ENCODE measurements around the gene STAT6. TPM values are rescaled to one million over a fixed set of nuclear protein-coding genes. Genes with fewer than 3 reads are reported as not detected.
A peak's percentile ranks its signal among the peaks of the same experiment; 100 is the strongest.

Gene STAT6
- total and polyA plus RNA-seq, 2 donors (not counting 1 experiment from before 2014, with no cell fraction given) = 544 to 736 TPM

GRCh38 chr12:57096748-57097553 is 14.2 kb downstream of the STAT6 start:
- no peak overlapping the region for H3K4me3 ChIP-seq (ENCODE audit: control extremely low read depth in 1 of 5, extremely low read depth in 1 of 5, insufficient read depth in 1 of 5, low read depth in 2 of 5, low read length in 4 of 5)
- H3K4me1 ChIP-seq (ENCODE audit: control insufficient read depth in 2 of 2, insufficient read depth in 2 of 2, low read length in 2 of 2) = peaks cover 19 to 23% of the 10 kb centered on the region in 2 donors
- Mint-ChIP-seq H3K9me3 (ENCODE audit: insufficient read depth) (no peaks in the 10 kb centered on the region), H3K4me1 (peaks cover 48% of the 10 kb centered on the region), H3K27ac (peak overlapping the region; percentile 59), H3K4me3 (no peak overlapping the region), H3K27me3 (no peaks in the 10 kb centered on the region)
- DNase-seq = no peak
- no peak overlapping the region for H2AFZ ChIP-seq (ENCODE audit: insufficient read depth, low read depth, low read length, poor library complexity, severe bottlenecking)
- TF ChIP-seq CTCF (IDR thresholded peaks at IDR 0.05) (no peak), EZH2 (IDR thresholded peaks at IDR 0.05; ENCODE audit: borderline replicate concordance, insufficient read depth, low read depth, low read length, poor library complexity, severe bottlenecking) (no peak)
- no peaks in the 10 kb centered on the region for H3K9me3 ChIP-seq (ENCODE audit: control extremely low read depth in 1 of 3, control insufficient read depth in 2 of 3, insufficient read depth in 1 of 3, low read length in 2 of 3)
- WGBS (ENCODE audit: insufficient coverage) = 93% methylated on average over 6 of the region's 8 CpGs
- peaks cover 15% of the 10 kb centered on the region for H3K79me2 ChIP-seq (ENCODE audit: control insufficient read depth, insufficient read depth, low read length)
- H3K36me3 ChIP-seq (replicated peaks in 1 of 2; ENCODE audit: control extremely low read depth in 1 of 2, control insufficient read depth in 1 of 2, extremely low read depth in 1 of 2, insufficient read depth in 2 of 2, low read length in 1 of 2) = peaks cover 2 to 69% of the 10 kb centered on the region in 2 experiments
- H4K20me1 ChIP-seq (ENCODE audit: control insufficient read depth, insufficient read depth, low read length, poor library complexity, severe bottlenecking) = peaks cover 41% of the 10 kb centered on the region
- H3K4me2 ChIP-seq (replicated peaks; ENCODE audit: low read depth, low read length, poor library complexity, severe bottlenecking) = no peak overlapping the region
- H3K27ac ChIP-seq (ENCODE audit: low read length in 2 of 2) = peak overlapping the region in 1 of 2 donors; percentile 7
- ATAC-seq (ENCODE audit: low read depth) = no peak
- ChIA-PET CTCF (interaction anchor here (0.6 to 18.5 kb wide), 5 partner anchors 9 to 404 kb away, joined by 3 to 406 read pairs (median 4); partner anchors contain the start of genes NEMP1 and STAT6), POLR2A (interaction anchor here (0.7 to 2.4 kb wide), 6 partner anchors 9 to 15 kb away, joined by 3 to 10 read pairs (median 5); partner anchors contain the start of genes NAB2 and STAT6)
- no peaks in the 10 kb centered on the region for H3K27me3 ChIP-seq (replicated peaks in 1 of 4; ENCODE audit: control extremely low read depth in 1 of 4, control insufficient read depth in 3 of 4, insufficient read depth in 4 of 4, low read length in 3 of 4)
- intact Hi-C loops (cut with micrococcal nuclease) = no loop called here
- no peak overlapping the region for H3K9ac ChIP-seq (ENCODE audit: low read length)

Data from B cell (primary cell).